Hepatocyte (in vitro differentiated cells): ENCODE measurements around the gene SMARCA2.

Experiments used
- EZH2phosphoT487 ChIP-seq: fragments of 200-600 bp; sonication (generic); IDR thresholded peaks from one replicate; pipeline ENCODE4 v1.6.1; 2018; ENCODE audit warnings: antibody characterized with exemption, mild to moderate bottlenecking, low read depth, moderate library complexity; ENCODE audit not compliant: unreplicated experiment, severe bottlenecking
- TF ChIP-seq, protein P1 (sequence below): fragments of 200-600 bp; sonication (generic); IDR thresholded peaks from 2 replicates; pipeline ENCODE4 v1.5.1; 2016; ENCODE audit warnings: antibody characterized with exemption, mild to moderate bottlenecking; ENCODE audit not compliant: poor library complexity

GRCh38 chr9:2154731-2155130 lies 139.6 kb downstream of the SMARCA2 start:
- TF ChIP-seq, protein P1, sequence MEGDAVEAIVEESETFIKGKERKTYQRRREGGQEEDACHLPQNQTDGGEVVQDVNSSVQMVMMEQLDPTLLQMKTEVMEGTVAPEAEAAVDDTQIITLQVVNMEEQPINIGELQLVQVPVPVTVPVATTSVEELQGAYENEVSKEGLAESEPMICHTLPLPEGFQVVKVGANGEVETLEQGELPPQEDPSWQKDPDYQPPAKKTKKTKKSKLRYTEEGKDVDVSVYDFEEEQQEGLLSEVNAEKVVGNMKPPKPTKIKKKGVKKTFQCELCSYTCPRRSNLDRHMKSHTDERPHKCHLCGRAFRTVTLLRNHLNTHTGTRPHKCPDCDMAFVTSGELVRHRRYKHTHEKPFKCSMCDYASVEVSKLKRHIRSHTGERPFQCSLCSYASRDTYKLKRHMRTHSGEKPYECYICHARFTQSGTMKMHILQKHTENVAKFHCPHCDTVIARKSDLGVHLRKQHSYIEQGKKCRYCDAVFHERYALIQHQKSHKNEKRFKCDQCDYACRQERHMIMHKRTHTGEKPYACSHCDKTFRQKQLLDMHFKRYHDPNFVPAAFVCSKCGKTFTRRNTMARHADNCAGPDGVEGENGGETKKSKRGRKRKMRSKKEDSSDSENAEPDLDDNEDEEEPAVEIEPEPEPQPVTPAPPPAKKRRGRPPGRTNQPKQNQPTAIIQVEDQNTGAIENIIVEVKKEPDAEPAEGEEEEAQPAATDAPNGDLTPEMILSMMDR, result no peak
- TF ChIP-seq EZH2phosphoT487, result no peak
